Astrocyte (in vitro differentiated cells and primary cell): ENCODE measurements around the gene GMDS. TPM values are rescaled to one million over a fixed set of nuclear protein-coding genes. Genes with fewer than 3 reads are reported as not detected.

Experiments
- DNase-seq: peaks from one replicate; pipeline ENCODE4 v3.0.0-alpha.2; 2010; ENCODE audit warnings: low read depth
- FAIRE-seq: peaks from 2 replicates; lab custom pipeline; 2011; peaks lifted over from hg19 to GRCh38; lab: Jason Lieb, UNC
- H2AFZ ChIP-seq: 2 replicates; pipeline ENCODE4 v1.6.0; 2012; ENCODE audit warnings: low read depth, low read length, inconsistent platforms
- H3K27ac ChIP-seq: 2 replicates; pipeline ENCODE4 v1.5.1; 2011; ENCODE audit warnings: low read depth, low read length, inconsistent platforms
- H3K27me3 ChIP-seq: 2 replicates; pipeline ENCODE4 v1.6.0; 2011; ENCODE audit warnings: low read length, inconsistent platforms; ENCODE audit not compliant: insufficient read depth
- H3K36me3 ChIP-seq: 2 replicates; pipeline ENCODE4 v1.5.1; 2011; ENCODE audit warnings: low read length, inconsistent platforms; ENCODE audit not compliant: insufficient read depth
- H3K4me1 ChIP-seq: 2 replicates; pipeline ENCODE4 v1.5.1; 2011; ENCODE audit warnings: low read length, inconsistent platforms; ENCODE audit not compliant: insufficient read depth
- H3K4me2 ChIP-seq: 2 replicates; pipeline ENCODE4 v1.6.0; 2012; ENCODE audit warnings: low read length, inconsistent platforms
- H3K4me3 ChIP-seq: 2 replicates; pipeline ENCODE4 v1.5.1; 2011; ENCODE audit warnings: low read depth, mild to moderate bottlenecking, low read length, inconsistent platforms; ENCODE audit not compliant: insufficient read depth
- H3K79me2 ChIP-seq: 2 replicates; pipeline ENCODE4 v1.6.0; 2012; ENCODE audit warnings: mild to moderate bottlenecking, low read length, inconsistent platforms; ENCODE audit not compliant: insufficient read depth
- H3K9ac ChIP-seq: 2 replicates; pipeline ENCODE4 v1.6.0; 2012; ENCODE audit warnings: mild to moderate bottlenecking, low read length, inconsistent platforms
- H3K9me3 ChIP-seq: 2 replicates; pipeline ENCODE4 v1.5.1; 2012; ENCODE audit warnings: low read depth, mild to moderate bottlenecking, low read length, inconsistent platforms; ENCODE audit not compliant: insufficient read depth
- H4K20me1 ChIP-seq: 2 replicates; pipeline ENCODE4 v1.6.0; 2012; ENCODE audit warnings: low read length, inconsistent platforms; ENCODE audit not compliant: insufficient read depth
- H3K27ac Mint-ChIP-seq: one replicate; pipeline ENCODE4 v1.8.0; 2021; ENCODE audit warnings: mild to moderate bottlenecking, mixed read lengths; ENCODE audit not compliant: unreplicated experiment
- H3K27me3 Mint-ChIP-seq: one replicate; pipeline ENCODE4 v1.8.0; 2021; ENCODE audit warnings: low read depth, mixed read lengths; ENCODE audit not compliant: unreplicated experiment
- H3K36me3 Mint-ChIP-seq: one replicate; pipeline ENCODE4 v1.8.0; 2021; ENCODE audit warnings: low read depth, mixed read lengths; ENCODE audit not compliant: unreplicated experiment
- H3K4me1 Mint-ChIP-seq: one replicate; pipeline ENCODE4 v1.8.0; 2021; ENCODE audit warnings: low read depth, mixed read lengths; ENCODE audit not compliant: unreplicated experiment
- H3K4me3 Mint-ChIP-seq: one replicate; pipeline ENCODE4 v1.8.0; 2021; ENCODE audit warnings: mild to moderate bottlenecking, moderate library complexity, mixed read lengths; ENCODE audit not compliant: unreplicated experiment
- H3K9me3 Mint-ChIP-seq: one replicate; pipeline ENCODE4 v1.8.0; 2021; ENCODE audit warnings: mild to moderate bottlenecking, mixed read lengths; ENCODE audit not compliant: unreplicated experiment
- EZH2 ChIP-seq: IDR thresholded peaks from 2 replicates; pipeline ENCODE4 v1.6.1; 2012; ENCODE audit warnings: mild to moderate bottlenecking, low read length, inconsistent platforms; ENCODE audit not compliant: insufficient read depth
- total RNA-seq: library from RNA; stranded (reverse); gene quantifications from 2 replicates; pipeline ENCODE4 v1.2.1, GENCODE V29; 2021
- TF ChIP-seq, protein P1 (sequence below): IDR thresholded peaks from 2 replicates; pipeline ENCODE4 v1.5.1; 2011; ENCODE audit warnings: low read depth, mild to moderate bottlenecking, inconsistent platforms, low read length, moderate library complexity; ENCODE audit not compliant: insufficient read depth

Gene GMDS
- total RNA-seq, 1 donor from 2014 or later, result 9.4 TPM

DNA sequence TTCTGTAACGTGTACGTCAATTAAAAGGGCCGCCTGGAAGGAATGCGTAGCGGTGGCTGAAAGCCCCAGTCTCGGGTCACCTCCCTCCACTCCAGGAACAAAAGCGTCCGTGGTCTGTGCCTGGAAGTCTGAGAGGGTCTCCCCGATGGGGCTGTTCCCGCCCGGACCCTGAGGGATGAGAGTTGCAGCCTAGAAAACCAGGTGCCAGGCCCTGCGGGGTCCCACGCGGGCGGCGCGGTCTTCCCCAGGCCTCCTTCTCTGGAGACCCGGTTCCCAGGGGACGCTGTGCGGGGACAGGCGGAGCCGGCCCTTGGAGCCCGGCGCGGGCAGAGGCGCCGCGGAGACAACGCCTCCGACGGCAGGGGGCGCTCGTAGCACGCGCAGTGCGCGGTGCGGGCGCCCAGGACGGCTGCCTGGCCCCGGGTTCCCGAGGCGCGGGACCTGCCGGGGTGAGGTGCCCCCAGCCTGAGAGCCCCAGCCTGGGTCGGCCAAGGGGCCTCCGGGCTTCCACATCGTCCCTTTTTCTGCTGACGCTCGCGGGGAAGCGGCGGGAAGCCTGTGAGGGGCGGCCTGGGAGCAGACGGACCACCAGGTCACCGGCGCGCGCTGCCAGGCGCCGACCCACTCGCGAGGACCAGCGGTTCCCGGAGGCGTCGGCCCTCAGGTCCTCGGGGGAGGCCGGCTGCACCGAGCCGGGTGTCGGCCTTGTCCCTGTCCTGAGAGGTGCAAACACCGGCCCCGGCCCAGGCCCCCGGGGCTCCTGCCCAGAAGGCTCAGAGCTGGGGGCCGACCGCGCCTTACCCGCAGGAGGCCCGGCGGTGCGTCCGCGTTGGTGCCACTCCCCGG lies 641.0 kb downstream of the GMDS start:
- Mint-ChIP-seq H3K27ac (no peak overlapping the region), H3K4me3 (no peak overlapping the region), H3K36me3 (no peaks in the 10 kb centered on the region), H3K4me1 (peaks cover 6% of the 10 kb centered on the region), H3K9me3 (peaks cover 4% of the 10 kb centered on the region), H3K27me3 (peaks cover 69% of the 10 kb centered on the region)
- TF ChIP-seq, protein P1, sequence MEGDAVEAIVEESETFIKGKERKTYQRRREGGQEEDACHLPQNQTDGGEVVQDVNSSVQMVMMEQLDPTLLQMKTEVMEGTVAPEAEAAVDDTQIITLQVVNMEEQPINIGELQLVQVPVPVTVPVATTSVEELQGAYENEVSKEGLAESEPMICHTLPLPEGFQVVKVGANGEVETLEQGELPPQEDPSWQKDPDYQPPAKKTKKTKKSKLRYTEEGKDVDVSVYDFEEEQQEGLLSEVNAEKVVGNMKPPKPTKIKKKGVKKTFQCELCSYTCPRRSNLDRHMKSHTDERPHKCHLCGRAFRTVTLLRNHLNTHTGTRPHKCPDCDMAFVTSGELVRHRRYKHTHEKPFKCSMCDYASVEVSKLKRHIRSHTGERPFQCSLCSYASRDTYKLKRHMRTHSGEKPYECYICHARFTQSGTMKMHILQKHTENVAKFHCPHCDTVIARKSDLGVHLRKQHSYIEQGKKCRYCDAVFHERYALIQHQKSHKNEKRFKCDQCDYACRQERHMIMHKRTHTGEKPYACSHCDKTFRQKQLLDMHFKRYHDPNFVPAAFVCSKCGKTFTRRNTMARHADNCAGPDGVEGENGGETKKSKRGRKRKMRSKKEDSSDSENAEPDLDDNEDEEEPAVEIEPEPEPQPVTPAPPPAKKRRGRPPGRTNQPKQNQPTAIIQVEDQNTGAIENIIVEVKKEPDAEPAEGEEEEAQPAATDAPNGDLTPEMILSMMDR, result peak; percentile 51
- TF ChIP-seq EZH2, result no peak
- peak overlapping the region; percentile 75 for H2AFZ ChIP-seq
- H3K9ac ChIP-seq, result no peak overlapping the region
- H3K4me1 ChIP-seq, result peaks cover 21% of the 10 kb centered on the region
- FAIRE-seq, result no peak
- no peaks in the 10 kb centered on the region for H3K9me3 ChIP-seq
- no peaks in the 10 kb centered on the region for H3K36me3 ChIP-seq
- peaks cover 93% of the 10 kb centered on the region for H3K27me3 ChIP-seq
- no peak overlapping the region for H3K27ac ChIP-seq
- peak overlapping the region; percentile 84 for H3K4me2 ChIP-seq
- no peaks in the 10 kb centered on the region for H3K79me2 ChIP-seq
- peak overlapping the region; percentile 29 for H3K4me3 ChIP-seq
- DNase-seq, result no peak
- H4K20me1 ChIP-seq, result peaks cover 23% of the 10 kb centered on the region

DNA sequence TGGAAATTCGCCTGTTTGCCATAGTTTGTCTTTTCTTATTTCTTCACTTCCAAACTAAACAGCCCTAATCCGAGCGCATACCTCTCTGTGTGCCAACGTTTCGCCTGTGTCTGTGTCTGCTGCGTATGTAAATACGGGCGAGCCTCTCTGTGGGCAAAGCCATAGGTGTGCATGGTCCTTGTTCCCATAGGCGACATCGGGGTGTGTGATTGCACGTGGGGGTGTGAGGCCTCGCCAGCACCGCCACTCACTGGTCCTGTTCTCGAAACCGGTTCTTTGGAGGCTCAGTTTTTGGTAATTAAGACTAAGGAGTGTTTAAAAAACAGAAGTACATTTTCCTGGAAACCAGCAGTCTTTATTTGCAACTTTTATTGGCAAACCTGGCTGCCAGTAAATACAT lies 641.7 kb downstream of the GMDS start:
- FAIRE-seq (no peak), DNase-seq (no peak)
- Mint-ChIP-seq H3K27ac (peak overlapping the region; percentile 41), H3K36me3 (no peaks in the 10 kb centered on the region), H3K27me3 (peaks cover 71% of the 10 kb centered on the region), H3K4me3 (no peak overlapping the region), H3K4me1 (peaks cover 6% of the 10 kb centered on the region), H3K9me3 (peaks cover 4% of the 10 kb centered on the region)
- H3K9ac ChIP-seq, result no peak overlapping the region
- H3K36me3 ChIP-seq, result no peaks in the 10 kb centered on the region
- H4K20me1 ChIP-seq, result peaks cover 23% of the 10 kb centered on the region
- peaks cover 90% of the 10 kb centered on the region for H3K27me3 ChIP-seq
- H3K9me3 ChIP-seq, result no peaks in the 10 kb centered on the region
- H3K4me3 ChIP-seq, result no peak overlapping the region
- peak overlapping the region; percentile 84 for H3K4me2 ChIP-seq
- H3K4me1 ChIP-seq, result peaks cover 16% of the 10 kb centered on the region
- TF ChIP-seq EZH2, result no peak
- TF ChIP-seq, protein P1, result no peak
- H3K27ac ChIP-seq, result no peak overlapping the region
- no peaks in the 10 kb centered on the region for H3K79me2 ChIP-seq
- H2AFZ ChIP-seq, result no peak overlapping the region
